ENCODE results near the gene VDAC1.
"Not testable (repeated sequence)": the region's sequence is repeated elsewhere in the genome, so short reads cannot be mapped to it uniquely, and the experiment has no call there.

VDAC1 gene

GRCh38 chr5:134004626-134005416 lies at the start of gene VDAC1:
Gene VDAC1, minus strand, starts transcription at chr5:134004975. Its CDS starts 11,963 bp downstream, at chr5:133993012.
- DNase-seq = peak; percentile 82

DNA sequence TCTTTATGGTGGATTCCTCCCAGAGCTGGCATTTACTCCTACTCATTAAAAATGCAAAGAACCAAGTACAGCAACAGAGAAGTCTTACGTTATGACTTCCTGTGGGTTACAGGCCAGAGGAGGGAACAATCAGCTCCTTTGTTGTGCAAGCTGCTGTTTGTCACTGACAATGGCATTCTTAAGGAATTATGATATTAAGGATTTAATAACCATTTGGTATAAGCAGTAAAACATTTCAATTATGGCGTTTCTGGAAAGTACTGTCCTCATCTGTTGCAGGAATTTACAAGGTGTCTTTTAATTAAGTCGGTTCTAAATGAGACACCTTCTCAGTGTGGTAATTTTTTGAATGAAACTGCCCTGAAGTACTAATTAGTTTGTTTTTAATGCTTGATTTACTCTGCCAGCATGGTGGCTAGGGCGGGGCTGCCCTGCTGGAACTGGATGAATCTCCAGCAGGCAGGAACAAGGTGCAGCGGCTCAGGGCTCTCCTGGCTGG lies 49.1 kb upstream of the VDAC1 start:
- no peak for DNase-seq

DNA sequence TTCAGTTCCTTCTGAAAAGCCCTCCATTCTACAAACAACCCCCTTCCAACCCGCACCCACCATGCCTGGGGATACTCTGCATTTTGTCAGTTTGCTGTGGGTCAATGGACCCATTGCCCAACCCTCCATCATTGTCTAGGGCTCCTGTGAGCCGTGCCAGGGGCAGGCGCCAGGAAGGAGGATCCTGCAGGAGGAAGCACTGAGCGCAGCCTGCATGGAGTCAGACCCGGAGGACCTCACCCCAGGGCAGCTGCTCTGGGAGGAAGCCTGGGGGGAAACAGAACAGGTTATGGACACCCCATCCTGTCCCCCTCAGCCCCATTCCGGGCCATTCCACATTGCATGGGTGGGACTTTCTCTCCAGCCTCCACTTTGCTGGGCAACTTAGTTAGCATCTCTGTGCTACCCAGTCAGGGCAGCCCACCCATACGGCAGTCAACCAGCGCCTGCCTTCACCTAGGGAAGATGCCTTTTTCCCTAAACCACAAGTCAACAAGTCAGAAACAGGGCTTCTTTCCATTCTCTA lies 48.6 kb upstream of the VDAC1 start:
- no peak for DNase-seq

DNA sequence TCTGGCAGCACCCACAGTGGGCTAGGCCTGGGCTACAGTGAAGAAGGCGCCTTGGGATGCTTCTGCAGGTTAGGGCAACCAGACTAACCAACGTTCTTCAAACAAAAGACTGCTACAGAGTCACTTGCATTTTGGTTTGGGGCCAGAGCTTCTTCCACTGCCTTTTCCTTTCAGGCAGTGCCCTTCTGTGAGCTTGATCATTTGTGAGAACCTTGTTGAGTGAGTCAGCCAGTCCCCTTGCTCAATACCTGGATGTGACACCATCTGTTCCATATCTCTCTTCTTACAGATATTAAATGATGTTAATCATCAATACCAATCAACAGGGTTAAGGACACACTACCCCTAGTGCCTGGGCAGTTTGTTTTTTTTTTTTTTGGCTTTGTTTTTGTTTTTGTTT lies 46.5 kb upstream of the VDAC1 start:
- DNase-seq = no peak

- DNase-seq = no peak
These were observed 44.1 kb upstream of the VDAC1 start for GRCh38 chr5:134048864-134049263.

- no peak for DNase-seq
These were observed 42.9 kb upstream of the VDAC1 start for GRCh38 chr5:134047687-134048056.

GRCh38 chr5:134046801-134047686 lies 42.3 kb upstream of the VDAC1 start:
- DNase-seq = no peak

GRCh38 chr5:134046330-134046729 lies 41.6 kb upstream of the VDAC1 start:
- no peak for DNase-seq

DNA sequence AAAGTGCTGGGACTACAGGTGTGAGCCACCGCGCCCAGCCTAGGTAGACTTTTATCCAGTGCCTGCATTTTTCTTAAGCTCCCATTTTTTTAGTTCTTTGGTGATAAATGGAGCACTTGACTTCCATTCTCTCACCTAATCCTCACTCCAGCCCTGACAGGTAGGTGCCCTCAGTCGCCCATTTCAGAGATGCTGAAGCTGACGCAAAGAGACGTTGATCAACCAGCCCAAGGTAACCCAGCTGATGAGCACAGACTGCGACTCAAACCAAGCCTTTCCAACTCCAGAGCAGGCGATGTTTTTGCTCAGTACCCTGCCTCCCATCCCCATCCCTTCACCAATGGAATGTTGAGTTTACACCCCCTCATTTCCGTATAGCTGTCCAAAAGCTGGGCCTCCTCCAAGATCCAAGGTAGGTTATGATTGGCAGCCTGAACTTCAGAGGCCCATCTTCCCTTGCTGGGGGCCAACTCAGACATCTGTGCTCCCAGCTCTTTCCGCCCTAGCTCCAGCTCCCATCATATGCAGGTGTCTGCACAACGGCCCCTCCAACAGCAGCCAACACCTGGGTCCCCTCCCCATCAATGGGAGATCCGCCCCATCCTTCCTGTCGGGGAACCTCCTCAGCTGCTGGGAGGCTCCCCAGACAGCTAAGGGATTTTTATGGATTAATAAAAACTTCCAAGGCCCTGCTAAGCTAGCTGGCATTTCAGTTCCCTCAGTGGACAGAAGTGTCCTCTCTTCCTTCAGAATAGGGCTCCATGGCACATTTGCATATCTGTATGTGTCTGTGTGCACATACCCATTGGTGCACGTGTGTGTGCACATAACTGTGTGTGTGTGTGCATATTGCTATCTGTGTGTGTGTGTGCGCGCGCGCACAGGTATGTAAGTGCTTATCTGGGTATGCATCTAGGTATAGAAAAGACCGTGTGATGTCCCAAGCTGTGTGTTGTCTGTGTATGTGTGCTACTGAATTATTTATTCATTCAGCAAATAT lies 39.3 kb upstream of the VDAC1 start:
- no peak for DNase-seq

- no peak for DNase-seq
These were observed 37.0 kb upstream of the VDAC1 start for GRCh38 chr5:134041570-134042411.

GRCh38 chr5:134038138-134038537 lies 33.4 kb upstream of the VDAC1 start:
- no peak for DNase-seq

GRCh38 chr5:134037160-134037559 lies 32.4 kb upstream of the VDAC1 start:
- DNase-seq = no peak

- no peak for DNase-seq
These were observed 29.6 kb upstream of the VDAC1 start for GRCh38 chr5:134034326-134034725.

DNA sequence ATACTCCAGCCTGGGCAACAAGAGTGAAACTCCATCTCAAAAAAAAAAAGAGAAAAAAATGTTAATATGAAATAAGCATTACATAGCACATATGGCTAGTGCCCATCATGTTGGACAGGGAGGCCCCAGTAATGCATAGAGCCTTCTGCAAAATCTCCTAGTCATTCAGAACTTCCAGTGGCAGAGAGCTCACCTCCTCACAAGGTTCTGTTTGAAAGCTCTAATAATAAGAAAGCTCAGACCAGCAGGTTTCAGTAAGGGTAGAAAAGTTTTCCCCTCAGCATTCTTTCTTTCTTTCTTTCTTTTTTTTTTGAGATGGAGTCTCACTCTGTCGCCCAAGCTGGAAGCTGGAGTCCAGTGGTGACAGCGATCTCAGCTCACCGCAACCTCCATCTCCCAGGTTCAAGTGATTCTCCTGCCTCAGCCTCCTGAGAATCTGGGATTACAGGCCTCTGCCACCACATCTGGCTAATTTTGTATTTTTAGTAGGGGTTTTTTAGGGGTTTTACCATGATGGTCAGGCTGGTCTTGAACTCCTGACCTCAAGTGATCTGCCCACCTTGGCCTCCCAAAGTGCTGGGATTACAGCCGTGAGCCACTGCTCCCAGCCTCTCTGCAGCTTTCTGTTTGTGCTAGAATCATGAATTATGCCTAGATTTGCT lies 25.7 kb upstream of the VDAC1 start:
- not testable (repeated sequence) for DNase-seq

DNA sequence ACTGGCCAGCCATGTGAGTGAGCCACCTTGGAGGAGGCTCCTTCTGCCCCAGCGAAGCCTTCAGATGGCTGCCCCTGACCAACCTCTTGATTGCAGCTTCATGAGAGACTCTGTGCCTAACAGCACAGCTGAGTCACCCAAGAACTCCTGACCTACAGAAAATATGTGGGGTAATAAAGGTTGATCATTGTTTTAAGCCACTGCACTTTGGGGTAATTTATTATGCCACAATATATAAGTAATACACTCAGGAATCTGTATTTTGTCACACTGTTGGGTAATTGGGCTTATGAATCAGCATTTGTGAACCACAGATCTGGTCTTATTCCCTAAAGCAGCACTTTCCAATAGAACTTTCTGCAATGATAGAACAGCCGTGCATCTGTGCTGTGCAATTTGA lies 24.4 kb upstream of the VDAC1 start:
- no peak for DNase-seq

GRCh38 chr5:134028496-134028895 lies 23.7 kb upstream of the VDAC1 start:
- no peak for DNase-seq

DNA sequence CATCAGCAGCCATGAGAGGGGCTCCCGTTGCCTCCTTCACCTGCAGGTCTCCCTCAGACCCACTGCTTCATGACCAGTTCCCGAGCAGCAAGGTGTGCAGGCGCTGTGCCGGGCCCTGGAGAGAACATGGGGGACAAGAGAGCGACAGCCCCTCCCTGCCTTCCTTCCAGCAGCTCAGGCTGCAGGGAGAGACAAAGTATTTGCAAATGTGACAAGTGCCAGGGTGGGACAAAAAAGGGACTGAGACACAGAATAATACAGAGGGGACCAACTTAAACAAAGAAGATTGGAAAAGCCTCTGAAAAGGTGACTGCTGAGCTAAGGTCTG lies 22.5 kb upstream of the VDAC1 start:
- DNase-seq = no peak

DNA sequence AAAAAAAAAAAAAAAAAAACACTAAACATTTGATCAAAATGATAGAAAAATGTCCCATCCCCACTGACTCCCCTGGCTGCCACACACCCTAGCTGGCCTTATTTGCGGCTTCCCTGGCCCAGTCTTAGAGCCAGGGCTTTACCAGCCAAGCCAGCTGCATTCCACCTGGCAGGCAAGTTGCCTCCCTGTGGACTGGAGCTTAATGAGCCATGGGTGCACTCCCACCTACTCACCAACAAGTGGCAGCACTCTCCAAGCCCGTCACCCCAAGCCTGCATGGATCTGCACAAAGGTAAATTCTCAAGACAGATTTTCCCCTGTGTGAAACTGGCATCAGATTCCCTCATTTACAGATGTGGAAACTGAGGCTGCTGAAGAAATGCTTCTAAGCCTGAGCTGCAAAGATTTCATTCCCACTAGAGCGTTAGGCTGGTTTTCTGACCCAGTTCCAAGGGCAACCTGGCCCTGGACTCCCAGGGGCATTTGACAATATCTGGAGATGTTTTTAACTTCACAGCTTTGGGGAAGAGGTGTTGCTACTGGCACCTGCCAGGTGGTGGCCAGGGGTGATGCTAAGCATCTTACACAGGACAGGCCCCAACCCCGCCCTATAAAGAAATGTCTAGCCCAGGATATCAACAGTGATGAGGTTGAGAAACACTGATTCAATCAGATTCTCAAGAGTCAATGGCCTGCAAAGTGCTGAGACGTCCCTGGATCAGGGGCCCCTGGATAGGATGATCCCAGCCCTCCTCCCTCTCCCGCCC lies 21.9 kb upstream of the VDAC1 start:
- DNase-seq = peak; percentile 4

DNA sequence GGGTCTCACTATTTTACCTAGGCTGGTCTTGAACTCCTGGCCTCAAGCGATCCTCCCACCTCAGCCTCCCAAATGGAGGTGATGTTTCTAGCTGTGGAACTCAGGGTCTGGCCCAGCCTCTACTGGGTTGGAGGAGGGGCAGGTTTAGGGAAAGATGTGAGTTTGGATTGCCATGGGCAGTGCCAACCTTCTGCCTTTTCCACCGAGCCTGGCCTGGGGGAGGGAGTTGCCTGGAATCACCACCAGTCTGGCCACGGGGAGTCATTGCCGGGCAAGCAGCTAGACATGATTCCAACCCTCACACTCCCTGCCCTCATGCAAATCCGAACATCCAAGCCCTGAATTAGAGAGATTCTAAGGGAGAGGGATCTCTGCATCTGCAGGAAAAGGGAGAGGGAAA lies 21.0 kb upstream of the VDAC1 start:
- no peak for DNase-seq

GRCh38 chr5:134024811-134025210 lies 20.0 kb upstream of the VDAC1 start:
- no peak for DNase-seq

Data from GDM1 (cell line).